Central memory CD8-positive, alpha-beta T cell (primary cell): ENCODE measurements around the gene KNOP1.

Experiments
- ATAC-seq: fragments of 150-1000 bp; cut with Tn5 transposase; replicated peaks from 2 replicates; pipeline ENCODE4 v1.10.0; 2022; ENCODE audit warnings: mild to moderate bottlenecking, moderate FRiP score, moderate number of reproducible peaks; ENCODE audit not compliant: poor library complexity, severe bottlenecking; ENCODE audit errors: extremely low read depth
- DNase-seq, 2 donors: peaks; one replicate each; pipeline ENCODE4 v3.0.0; 2021; ENCODE audit warnings: low spot score in 2 of 2
- H3K27ac Mint-ChIP-seq: one replicate; pipeline ENCODE4 v1.8.0; 2022; ENCODE audit warnings: low read depth, mild to moderate bottlenecking, moderate library complexity, mixed read lengths
- H3K27me3 Mint-ChIP-seq: one replicate; pipeline ENCODE4 v1.8.0; 2022; ENCODE audit warnings: mixed read lengths
- H3K36me3 Mint-ChIP-seq: one replicate; pipeline ENCODE4 v1.8.0; 2022; ENCODE audit warnings: mild to moderate bottlenecking, moderate library complexity, mixed read lengths; ENCODE audit not compliant: insufficient read depth
- H3K4me1 Mint-ChIP-seq: one replicate; pipeline ENCODE4 v1.8.0; 2022; ENCODE audit warnings: mixed read lengths
- H3K4me3 Mint-ChIP-seq: one replicate; pipeline ENCODE4 v1.8.0; 2022; ENCODE audit warnings: mild to moderate bottlenecking, moderate library complexity, mixed read lengths
- H3K9me3 Mint-ChIP-seq: one replicate; pipeline ENCODE4 v1.8.0; 2022; ENCODE audit warnings: mixed read lengths

Gene KNOP1

GRCh38 chr16:19709381-19710136, 8.5 kb downstream of the KNOP1 start:
- Mint-ChIP-seq H3K27me3 (no peaks in the 10 kb centered on the region), H3K9me3 (no peaks in the 10 kb centered on the region), H3K27ac (peak overlapping the region; percentile 73), H3K36me3 (peaks cover 24% of the 10 kb centered on the region), H3K4me1 (peaks cover 15% of the 10 kb centered on the region), H3K4me3 (no peak overlapping the region)
- no peak for DNase-seq
- ATAC-seq: no peak

GRCh38 chr16:19708296-19709205, 9.5 kb downstream of the KNOP1 start:
- peak overlapping the region; percentile 73 for H3K27ac Mint-ChIP-seq
- no peaks in the 10 kb centered on the region for H3K9me3 Mint-ChIP-seq
- H3K36me3 Mint-ChIP-seq: peaks cover 18% of the 10 kb centered on the region
- no peaks in the 10 kb centered on the region for H3K27me3 Mint-ChIP-seq
- DNase-seq: no peak
- no peak for ATAC-seq
- peaks cover 13% of the 10 kb centered on the region for H3K4me1 Mint-ChIP-seq
- H3K4me3 Mint-ChIP-seq: no peak overlapping the region

- no peak for DNase-seq
- Mint-ChIP-seq H3K9me3 (no peaks in the 10 kb centered on the region), H3K4me1 (peaks cover 13% of the 10 kb centered on the region), H3K27me3 (no peaks in the 10 kb centered on the region), H3K4me3 (no peak overlapping the region), H3K36me3 (peaks cover 14% of the 10 kb centered on the region), H3K27ac (no peak overlapping the region)
- no peak for ATAC-seq
These were observed 10.3 kb downstream of the KNOP1 start for GRCh38 chr16:19707569-19708295.

DNA sequence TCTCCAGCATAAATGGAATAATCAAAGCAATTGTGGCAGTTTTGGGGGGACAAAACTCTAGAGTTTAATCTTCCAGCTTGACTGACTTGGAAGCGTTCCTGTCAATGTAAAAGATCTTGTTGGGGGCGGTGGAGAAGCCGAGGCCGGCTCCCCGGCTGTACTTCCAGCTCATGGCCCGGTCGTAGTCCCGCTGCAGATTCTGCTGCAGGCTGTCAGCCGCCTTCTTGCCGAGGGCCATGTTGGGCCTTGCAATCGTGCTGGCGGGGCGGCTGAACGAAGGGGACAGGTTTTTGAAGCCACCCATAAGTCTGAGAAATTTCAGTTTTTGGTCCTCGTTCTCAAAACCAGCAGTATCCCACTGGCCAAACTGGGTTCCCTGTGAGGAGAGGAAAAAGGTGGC, 11.2 kb downstream of the KNOP1 start:
- ATAC-seq (no peak), DNase-seq (no peak)
- no peak overlapping the region for H3K4me3 Mint-ChIP-seq
- H3K4me1 Mint-ChIP-seq: peaks cover 11% of the 10 kb centered on the region
- no peak overlapping the region for H3K27ac Mint-ChIP-seq
- H3K9me3 Mint-ChIP-seq: no peaks in the 10 kb centered on the region
- H3K36me3 Mint-ChIP-seq: peaks cover 16% of the 10 kb centered on the region
- no peaks in the 10 kb centered on the region for H3K27me3 Mint-ChIP-seq

DNA sequence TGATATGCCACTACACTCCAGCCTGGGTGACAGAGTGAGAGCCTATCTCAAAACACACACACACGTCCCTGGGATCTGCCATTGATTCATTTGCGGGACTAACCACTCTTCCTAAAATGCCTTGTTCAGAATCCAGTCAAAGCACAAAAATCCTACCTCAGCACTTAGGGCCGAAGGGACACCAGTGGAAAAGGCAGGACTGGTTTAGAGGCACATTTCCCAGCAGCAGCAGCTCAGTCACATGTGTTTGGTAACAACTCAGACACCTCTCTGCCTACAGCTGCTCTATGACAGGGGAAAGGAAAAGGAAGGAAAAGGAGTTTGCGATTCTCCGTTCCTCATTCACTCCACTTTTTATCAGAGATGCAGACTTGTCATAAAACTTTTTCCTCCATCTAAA, 12.2 kb downstream of the KNOP1 start:
- Mint-ChIP-seq H3K27me3 (no peaks in the 10 kb centered on the region), H3K4me3 (no peak overlapping the region), H3K4me1 (peaks cover 8% of the 10 kb centered on the region), H3K9me3 (no peaks in the 10 kb centered on the region), H3K36me3 (peaks cover 15% of the 10 kb centered on the region), H3K27ac (no peak overlapping the region)
- ATAC-seq: no peak
- DNase-seq: no peak

GRCh38 chr16:19705146-19705501, 12.9 kb downstream of the KNOP1 start:
- H3K27me3 Mint-ChIP-seq: no peaks in the 10 kb centered on the region
- peaks cover 8% of the 10 kb centered on the region for H3K4me1 Mint-ChIP-seq
- ATAC-seq (no peak), DNase-seq (no peak)
- H3K36me3 Mint-ChIP-seq: peaks cover 15% of the 10 kb centered on the region
- H3K9me3 Mint-ChIP-seq: no peaks in the 10 kb centered on the region
- no peak overlapping the region for H3K27ac Mint-ChIP-seq
- no peak overlapping the region for H3K4me3 Mint-ChIP-seq

GRCh38 chr16:19704321-19705145, 13.5 kb downstream of the KNOP1 start:
- Mint-ChIP-seq H3K4me1 (peaks cover 6% of the 10 kb centered on the region), H3K27me3 (no peaks in the 10 kb centered on the region), H3K27ac (no peak overlapping the region), H3K4me3 (no peak overlapping the region), H3K9me3 (no peaks in the 10 kb centered on the region), H3K36me3 (peaks cover 11% of the 10 kb centered on the region)
- no peak for ATAC-seq
- no peak for DNase-seq

DNA sequence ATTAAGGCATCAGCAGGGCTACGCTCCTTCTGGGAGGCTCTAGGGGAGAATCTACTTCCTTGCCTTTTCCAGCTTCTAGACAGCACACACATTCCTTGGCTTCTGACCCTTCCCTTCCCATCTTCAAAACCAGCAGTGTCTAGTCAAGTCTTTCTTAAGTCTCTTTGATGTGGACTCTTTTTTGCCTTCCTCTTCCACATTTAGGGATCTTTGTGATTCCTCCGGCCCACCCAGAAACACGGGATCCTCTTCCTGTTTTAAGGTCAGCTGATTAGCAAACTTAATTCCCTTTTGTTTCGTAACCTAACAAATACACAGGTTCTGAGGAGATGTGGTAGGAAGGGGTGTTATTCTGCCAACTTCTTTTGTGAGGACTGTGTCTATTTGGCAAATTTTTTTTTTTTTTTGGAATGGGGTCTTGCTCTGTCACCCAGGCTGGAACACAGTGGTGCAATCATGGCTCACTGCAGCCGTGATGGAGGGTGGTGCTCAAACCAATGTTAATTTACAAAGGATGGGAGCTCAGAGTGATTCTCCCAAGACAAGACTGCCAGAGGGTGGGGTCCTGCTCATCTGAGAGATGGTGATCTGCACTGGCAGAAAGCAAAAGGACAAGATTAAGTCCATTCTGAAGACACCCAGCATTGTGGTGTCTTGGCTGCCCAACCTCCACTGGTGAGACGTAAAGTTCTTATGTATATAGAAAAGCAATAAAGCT, 14.7 kb downstream of the KNOP1 start:
- DNase-seq (no peak), ATAC-seq (no peak)
- no peak overlapping the region for H3K27ac Mint-ChIP-seq
- no peaks in the 10 kb centered on the region for H3K27me3 Mint-ChIP-seq
- peaks cover 6% of the 10 kb centered on the region for H3K4me1 Mint-ChIP-seq
- no peaks in the 10 kb centered on the region for H3K9me3 Mint-ChIP-seq
- no peak overlapping the region for H3K4me3 Mint-ChIP-seq
- H3K36me3 Mint-ChIP-seq: peaks cover 11% of the 10 kb centered on the region

GRCh38 chr16:19701091-19701490, 16.9 kb downstream of the KNOP1 start:
- Mint-ChIP-seq H3K4me3 (no peak overlapping the region), H3K9me3 (no peaks in the 10 kb centered on the region), H3K27me3 (no peaks in the 10 kb centered on the region), H3K27ac (no peak overlapping the region), H3K4me1 (peaks cover 27% of the 10 kb centered on the region), H3K36me3 (peaks cover 8% of the 10 kb centered on the region)
- DNase-seq: no peak
- ATAC-seq: no peak

DNA sequence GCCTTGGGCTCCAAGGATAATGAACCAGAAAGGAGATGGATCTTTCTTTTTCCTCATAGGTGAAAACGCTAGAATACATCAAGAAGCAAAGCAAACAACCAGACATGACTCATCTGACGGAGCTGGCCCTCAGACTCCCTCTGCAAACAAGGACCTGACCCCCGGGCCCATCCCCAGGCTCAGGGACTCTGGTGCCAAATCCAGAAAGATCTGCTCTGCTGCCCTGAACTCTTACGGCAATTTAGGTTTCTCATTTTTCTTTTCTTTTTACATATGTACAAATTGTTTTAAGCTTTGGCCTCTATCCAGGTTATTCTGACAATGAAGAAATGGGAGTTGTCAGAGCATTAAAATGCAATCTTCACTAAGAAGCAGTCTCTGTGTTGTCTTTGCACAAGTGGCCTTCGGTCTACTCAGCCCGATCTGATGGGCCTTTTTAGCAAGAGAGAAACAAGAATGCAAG, 17.7 kb downstream of the KNOP1 start:
- ATAC-seq: no peak
- Mint-ChIP-seq H3K36me3 (peaks cover 6% of the 10 kb centered on the region), H3K4me1 (peaks cover 30% of the 10 kb centered on the region), H3K27ac (peak overlapping the region; percentile 57), H3K27me3 (no peaks in the 10 kb centered on the region), H3K4me3 (no peak overlapping the region), H3K9me3 (no peaks in the 10 kb centered on the region)
- DNase-seq: no peak

DNA sequence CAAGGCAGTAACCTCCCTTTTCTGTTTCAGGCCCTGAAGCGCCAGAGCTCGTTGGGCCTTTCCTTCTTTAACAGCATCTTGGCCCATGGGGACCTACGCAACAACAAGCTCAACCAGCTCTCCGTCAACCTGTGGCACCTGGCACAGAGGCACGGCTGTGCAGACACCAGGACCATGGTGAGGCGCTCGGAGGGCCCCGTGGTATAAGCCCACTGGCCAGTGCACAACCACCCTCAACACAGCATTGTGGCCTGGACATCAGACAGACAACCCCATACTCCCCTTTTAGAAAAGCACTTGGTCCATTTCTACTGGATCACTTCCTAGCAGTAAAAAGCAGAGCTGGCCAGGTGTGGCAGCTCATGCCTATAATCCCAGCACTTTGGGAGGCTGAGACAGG, 18.6 kb downstream of the KNOP1 start:
- ATAC-seq: no peak
- H3K9me3 Mint-ChIP-seq: no peaks in the 10 kb centered on the region
- DNase-seq: no peak
- H3K27ac Mint-ChIP-seq: peak overlapping the region; percentile 58
- no peaks in the 10 kb centered on the region for H3K27me3 Mint-ChIP-seq
- peaks cover 30% of the 10 kb centered on the region for H3K4me1 Mint-ChIP-seq
- H3K36me3 Mint-ChIP-seq: peaks cover 2% of the 10 kb centered on the region
- no peak overlapping the region for H3K4me3 Mint-ChIP-seq
